GM12878 (cell line): Measurements from ENCODE around the gene FRMD8. TPM values are rescaled to one million over a fixed set of nuclear protein-coding genes. Genes with fewer than 3 reads are reported as not detected.

Experiments used
- ATAC-seq: fragments of 200-7000 bp; cut with Tn5 transposase; 3 replicates; pipeline ENCODE4 v1.9.1; 2020; ENCODE audit warnings: mild to moderate bottlenecking, moderate library complexity
- BruUV-seq: library from RNA; stranded (reverse); fragments of 400-500 nt; replicated peaks from 2 replicates; lab custom pipeline; 2021; lab: Mats Ljungman, UMichigan
- CTCF ChIA-PET: fragments of 300-600 bp; sonication (Branson Sonifier 250); formaldehyde crosslinking; extraction: SDS; loops from one replicate; lab custom pipeline; 2021; ENCODE audit warnings: inconsistent platforms; lab: Yijun Ruan, JAX
- POLR2A ChIA-PET: fragments of 350-600 bp; formaldehyde crosslinking; extraction: SDS; loops from one replicate; lab custom pipeline; 2021; ENCODE audit warnings: inconsistent platforms; lab: Charles Lee
- RAD21 ChIA-PET: fragments of 300-600 bp; sonication (Branson Sonifier 250); formaldehyde crosslinking; loops from one replicate; lab custom pipeline; 2023; ENCODE audit warnings: antibody characterized with exemption; ENCODE audit not compliant: unreplicated experiment; lab: Charles Lee
- SMC1A ChIA-PET: fragments of 300-600 bp; sonication (Branson Sonifier 250); formaldehyde crosslinking; loops from one replicate; lab custom pipeline; 2023; ENCODE audit not compliant: unreplicated experiment, uncharacterized antibody; lab: Charles Lee
- DNase-seq: peaks from one replicate; pipeline ENCODE4 v3.0.0-alpha.2; 2011; ENCODE audit warnings: low read depth, low spot score
- FAIRE-seq: peaks from 3 replicates; lab custom pipeline; 2011; peaks lifted over from hg19 to GRCh38; lab: Jason Lieb, UNC
- H2AFZ ChIP-seq: 2 replicates; pipeline ENCODE4 v1.6.0; 2011; ENCODE audit warnings: low read depth, low read length, control low read depth; ENCODE audit not compliant: control insufficient read depth
- H3K27ac ChIP-seq: 2 replicates; pipeline ENCODE4 v1.5.1; 2011; ENCODE audit warnings: control low read depth; ENCODE audit not compliant: control insufficient read depth, insufficient read depth
- H3K27me3 ChIP-seq, 2 experiments: replicated peaks in 1 of 2; 2 replicates each; pipeline versions ENCODE4 v1.6.0 to v1.6.1; 2011; ENCODE audit warnings: low read length in 1 of 2; ENCODE audit not compliant: control insufficient read depth in 2 of 2, insufficient read depth in 2 of 2
- H3K36me3 ChIP-seq, 2 experiments: 2 replicates each; pipeline ENCODE4 v1.5.1; 2011; ENCODE audit warnings: low read length in 1 of 2; ENCODE audit not compliant: control insufficient read depth in 2 of 2, insufficient read depth in 2 of 2
- H3K4me1 ChIP-seq: 2 replicates; pipeline ENCODE4 v1.6.1; 2011; ENCODE audit warnings: mild to moderate bottlenecking, low read length, moderate library complexity, mixed read lengths; ENCODE audit not compliant: control insufficient read depth, insufficient read depth
- H3K4me2 ChIP-seq: 2 replicates; pipeline ENCODE4 v1.6.0; 2011; ENCODE audit warnings: control low read depth; ENCODE audit not compliant: control insufficient read depth, insufficient read depth
- H3K4me3 ChIP-seq: fragments of 200-600 bp; sonication (generic); 2 replicates; pipeline ENCODE4 v1.5.1; 2016
- H3K79me2 ChIP-seq: 2 replicates; pipeline ENCODE4 v1.6.0; 2011; ENCODE audit warnings: low read length; ENCODE audit not compliant: control insufficient read depth, insufficient read depth
- H3K9ac ChIP-seq: 2 replicates; pipeline ENCODE4 v1.8.0; 2011; ENCODE audit warnings: low read length, control low read depth, mixed read lengths; ENCODE audit not compliant: control insufficient read depth, insufficient read depth
- H3K9me3 ChIP-seq: replicated peaks from 3 replicates; pipeline ENCODE4 v1.5.1; 2011; ENCODE audit warnings: mild to moderate bottlenecking, low read length; ENCODE audit not compliant: control insufficient read depth, insufficient read depth
- H4K20me1 ChIP-seq: 2 replicates; pipeline ENCODE4 v1.6.0; 2011; ENCODE audit not compliant: control insufficient read depth, insufficient read depth
- ATF2 ChIP-seq: IDR thresholded peaks from 2 replicates; pipeline ENCODE4 v1.6.1; 2012; ENCODE audit warnings: low read length, inconsistent platforms
- HDAC2 ChIP-seq: fragments of 200-600 bp; sonication (generic); IDR thresholded peaks from 2 replicates; pipeline ENCODE4 v1.6.1; 2017
- MTA3 ChIP-seq: IDR thresholded peaks from 2 replicates; pipeline ENCODE4 v1.6.1; 2012; ENCODE audit warnings: low read length, inconsistent platforms, borderline replicate concordance
- POLR2A ChIP-seq: IDR thresholded peaks from 2 replicates; pipeline ENCODE4 v1.6.1; 2011; ENCODE audit warnings: low read depth, mild to moderate bottlenecking, low read length
- RUNX3 ChIP-seq: IDR thresholded peaks from 2 replicates; pipeline ENCODE4 v1.6.1; 2012; ENCODE audit warnings: low read length, inconsistent platforms
- ZBED1 ChIP-seq: IDR thresholded peaks from 2 replicates; pipeline ENCODE4 v1.6.1; 2016; ENCODE audit warnings: borderline replicate concordance
- WGBS: methylation state at CpG from one replicate; pipeline ENCODE4 v1.1.6; 2016; ENCODE audit warnings: low lambda C conversion rate; ENCODE audit not compliant: insufficient replicate concordance, insufficient coverage; ENCODE audit errors: missing lambda C conversion rate; 5-methylcytosine and 5-hydroxymethylcytosine counted together
- in situ Hi-C: fragments of 300-500 bp; cut with MboI; formaldehyde crosslinking; loops from 9 replicates; pipeline ENCODE4 v1.14.3; 2018; ENCODE audit warnings: mixed read lengths
- intact Hi-C: fragments of 100-400 bp; cut with micrococcal nuclease; formaldehyde crosslinking; loops from one replicate; pipeline ENCODE4 v1.14.2; 2022; ENCODE audit not compliant: unreplicated experiment
- polyA plus RNA-seq, 11 experiments: library from polyadenylated mRNA; depleted of rRNA in 4 of 11; unstranded in 6 of 11; stranded (reverse) in 5 of 11; fragments of >200 nt; fragmentation: Nextera tagmentation in 4 of 11; fragmentation: Illumina TruSeq in 1 of 11; extraction: Ambion mirVana in 4 of 11; extraction: Trizol in 1 of 11; gene quantifications; 1 replicate in 1 of 11; 2 replicates in 10 of 11; pipeline versions ENCODE4 v1.2.1 to v1.2.3, GENCODE V29; 2011 to 2016; ENCODE audit warnings: inconsistent platforms in 2 of 11, missing spikeins in 2 of 11, low read depth in 1 of 11
- total RNA-seq, 4 experiments: library from RNA; depleted of rRNA in 3 of 4; stranded (reverse); fragments of >200 nt in 3 of 4; fragmentation: Illumina TruSeq in 1 of 4; extraction: Trizol in 1 of 4; gene quantifications; 2 replicates each; pipeline versions ENCODE4 v1.2.1 to v1.2.3, GENCODE V29; 2013 to 2021

The FRMD8 gene
- total and polyA plus RNA-seq, 10 of the 15 experiments (the other 5 are each of a cell fraction or from before 2014, with no cell fraction given) = 8.3 to 69.4 (median 28.0) TPM

- no peak overlapping the region for H3K9ac ChIP-seq
These were observed 28.5 kb downstream of the FRMD8 start for GRCh38 chr11:65414776-65415498.

More at GRCh38 chr11:65414776-65415498, 28.5 kb downstream of the FRMD8 start:
- Histone ChIP-seq H4K20me1 (no peaks in the 10 kb centered on the region), H3K9me3 (no peaks in the 10 kb centered on the region), H3K4me3 (no peak overlapping the region), H3K27ac (no peak overlapping the region), H3K4me2 (no peak overlapping the region), H3K36me3 (peaks cover 4 to 18% of the 10 kb centered on the region in 2 experiments), H2AFZ (no peak overlapping the region), H3K79me2 (peaks cover 39% of the 10 kb centered on the region), H3K4me1 (peaks cover 35% of the 10 kb centered on the region), H3K27me3 (no peaks in the 10 kb centered on the region)
- ChIA-PET RAD21 (interaction anchor here (0.6 to 15.3 kb wide), 16 partner anchors 8 to 104 kb away, joined by 3 to 282 read pairs (median 8); partner anchors contain the start of genes FRMD8, MALAT1 and SLC25A45), CTCF (interaction anchor here (0.8 to 15.3 kb wide), 20 partner anchors 7 to 93 kb away, joined by 3 to 362 read pairs (median 10); partner anchors contain the start of genes FRMD8 and MALAT1), SMC1A (interaction anchor here (0.8 to 12.7 kb wide), 19 partner anchors 7 to 93 kb away, joined by 3 to 232 read pairs (median 11); partner anchors contain the start of genes FRMD8, MALAT1 and SLC25A45), POLR2A (interaction anchor here (0.5 to 13.6 kb wide), 13 partner anchors 11 to 223 kb away, joined by 3 to 323 read pairs (median 7); partner anchors contain the start of genes FRMD8, MALAT1 and SIPA1)
- intact Hi-C loops (loop anchor here (5.0 kb wide), 2 partner anchors 48 to 157 kb away; partner anchors contain the start of genes FAM89B and ZNRD2), in situ Hi-C loops (loop anchor here (5.0 kb wide), 1 partner anchor 92 kb away; no protein-coding TSS in a partner anchor)
- ATAC-seq = no peak
- no TSS peak for BruUV-seq
- WGBS = 73% methylated on average over 11 of the region's 11 CpGs
- TF ChIP-seq MTA3 = no peak
- no peak for TF ChIP-seq ZBED1
- no peak for TF ChIP-seq HDAC2
- no peak for TF ChIP-seq ATF2
- TF ChIP-seq POLR2A = peak; percentile 55; the same call in 1 of the 2 replicates
- no peak for TF ChIP-seq RUNX3
- DNase-seq = no peak
- no peak for FAIRE-seq
